ENCODE results near the gene G6PD.

Gene G6PD

DNA sequence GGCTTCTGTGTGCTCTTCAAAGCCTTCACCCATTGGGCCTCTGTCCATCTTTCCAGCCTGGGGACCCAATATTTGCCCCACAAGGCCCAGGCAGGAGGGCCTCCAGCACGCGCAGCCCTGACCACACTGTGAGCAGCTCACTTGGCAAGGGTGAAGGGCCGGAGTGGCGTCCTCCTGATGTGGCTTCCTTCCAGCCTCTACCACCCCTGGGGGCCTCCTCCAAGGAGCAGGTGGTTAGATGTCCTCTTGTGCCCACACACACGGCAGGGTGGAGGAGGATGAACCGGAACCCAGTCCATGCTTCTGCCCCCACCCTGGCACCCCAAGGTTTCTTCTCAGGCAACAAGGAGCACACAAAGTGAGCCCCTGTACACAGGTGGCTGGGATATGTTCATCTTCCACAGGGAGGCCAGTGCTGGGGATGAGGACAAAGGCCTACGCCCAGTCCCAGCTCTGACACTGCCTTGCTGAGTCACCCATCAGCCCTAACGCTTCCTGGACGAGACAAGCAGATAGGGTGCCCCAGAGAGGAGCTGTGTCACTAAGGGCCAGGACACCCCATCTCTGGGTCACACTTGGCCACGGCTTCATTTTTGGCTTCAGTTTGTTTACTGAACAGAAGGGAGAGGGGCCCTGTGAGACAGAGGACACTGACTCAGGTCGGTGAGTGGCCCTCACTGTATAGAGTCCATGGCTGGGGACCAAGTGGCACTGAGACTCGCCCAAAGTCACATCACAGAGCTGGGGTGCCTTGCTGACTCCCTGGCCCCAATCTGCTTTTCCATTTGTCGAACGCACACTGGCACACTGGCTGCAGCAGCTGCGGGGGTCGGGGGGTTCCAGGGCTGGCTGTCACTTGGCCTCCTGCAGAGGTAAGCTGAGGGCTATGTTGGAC lies 62.1 kb downstream of the G6PD start:
- no peak for ATAC-seq
- TF ChIP-seq, protein P1, sequence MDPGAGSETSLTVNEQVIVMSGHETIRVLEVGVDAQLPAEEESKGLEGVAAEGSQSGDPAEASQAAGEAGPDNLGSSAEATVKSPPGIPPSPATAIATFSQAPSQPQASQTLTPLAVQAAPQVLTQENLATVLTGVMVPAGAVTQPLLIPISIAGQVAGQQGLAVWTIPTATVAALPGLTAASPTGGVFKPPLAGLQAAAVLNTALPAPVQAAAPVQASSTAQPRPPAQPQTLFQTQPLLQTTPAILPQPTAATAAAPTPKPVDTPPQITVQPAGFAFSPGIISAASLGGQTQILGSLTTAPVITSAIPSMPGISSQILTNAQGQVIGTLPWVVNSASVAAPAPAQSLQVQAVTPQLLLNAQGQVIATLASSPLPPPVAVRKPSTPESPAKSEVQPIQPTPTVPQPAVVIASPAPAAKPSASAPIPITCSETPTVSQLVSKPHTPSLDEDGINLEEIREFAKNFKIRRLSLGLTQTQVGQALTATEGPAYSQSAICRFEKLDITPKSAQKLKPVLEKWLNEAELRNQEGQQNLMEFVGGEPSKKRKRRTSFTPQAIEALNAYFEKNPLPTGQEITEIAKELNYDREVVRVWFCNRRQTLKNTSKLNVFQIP (CRISPR knock-in tag; IDR thresholded peaks at IDR 0.05; ENCODE audit: borderline replicate concordance, low read depth) = no peak
- no peak for TF ChIP-seq ZNF565 (CRISPR knock-in tag; conservative IDR thresholded peaks at IDR 0.05; ENCODE audit: low read depth)

DNA sequence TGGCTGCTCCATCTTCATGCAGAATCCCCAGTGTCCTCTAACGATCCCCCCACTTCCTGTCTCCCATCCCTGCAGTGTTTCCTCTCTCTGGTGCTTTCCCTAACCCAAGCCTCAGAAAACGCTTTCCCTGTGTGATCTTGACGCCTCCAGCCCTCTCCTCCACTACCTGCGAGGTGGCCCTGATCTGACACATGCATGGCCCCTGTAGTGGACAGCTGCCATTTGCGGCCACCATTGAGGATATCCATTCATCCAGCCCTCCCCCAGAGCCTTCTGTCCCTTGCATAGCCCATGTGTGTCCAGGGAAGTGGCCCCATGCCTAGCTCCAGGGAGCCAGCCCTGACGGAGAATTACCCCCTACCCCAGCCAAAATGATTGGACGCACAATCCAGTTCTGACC lies 63.3 kb downstream of the G6PD start:
- TF ChIP-seq PPARA (CRISPR knock-in tag; IDR thresholded peaks at IDR 0.05; ENCODE audit: borderline replicate concordance) = no peak
- no peak for TF ChIP-seq RARB (CRISPR knock-in tag; IDR thresholded peaks at IDR 0.05)
- no peak for TF ChIP-seq ISL1 (CRISPR knock-in tag; IDR thresholded peaks at IDR 0.05)
- TF ChIP-seq GLIS3 (CRISPR knock-in tag; IDR thresholded peaks at IDR 0.05) = no peak
- TF ChIP-seq ZFP3 (CRISPR knock-in tag; IDR thresholded peaks at IDR 0.05) = no peak
- TF ChIP-seq TCF4 (CRISPR knock-in tag; IDR thresholded peaks at IDR 0.05; ENCODE audit: borderline replicate concordance) = no peak
- no peak for TF ChIP-seq ZC3H10 (CRISPR knock-in tag; IDR thresholded peaks at IDR 0.05)
- no peak for TF ChIP-seq ARNTL (CRISPR knock-in tag; IDR thresholded peaks at IDR 0.05; ENCODE audit: borderline replicate concordance, low read depth)
- TF ChIP-seq ZFP30 (CRISPR knock-in tag; IDR thresholded peaks at IDR 0.05) = no peak
- TF ChIP-seq, protein P2, sequence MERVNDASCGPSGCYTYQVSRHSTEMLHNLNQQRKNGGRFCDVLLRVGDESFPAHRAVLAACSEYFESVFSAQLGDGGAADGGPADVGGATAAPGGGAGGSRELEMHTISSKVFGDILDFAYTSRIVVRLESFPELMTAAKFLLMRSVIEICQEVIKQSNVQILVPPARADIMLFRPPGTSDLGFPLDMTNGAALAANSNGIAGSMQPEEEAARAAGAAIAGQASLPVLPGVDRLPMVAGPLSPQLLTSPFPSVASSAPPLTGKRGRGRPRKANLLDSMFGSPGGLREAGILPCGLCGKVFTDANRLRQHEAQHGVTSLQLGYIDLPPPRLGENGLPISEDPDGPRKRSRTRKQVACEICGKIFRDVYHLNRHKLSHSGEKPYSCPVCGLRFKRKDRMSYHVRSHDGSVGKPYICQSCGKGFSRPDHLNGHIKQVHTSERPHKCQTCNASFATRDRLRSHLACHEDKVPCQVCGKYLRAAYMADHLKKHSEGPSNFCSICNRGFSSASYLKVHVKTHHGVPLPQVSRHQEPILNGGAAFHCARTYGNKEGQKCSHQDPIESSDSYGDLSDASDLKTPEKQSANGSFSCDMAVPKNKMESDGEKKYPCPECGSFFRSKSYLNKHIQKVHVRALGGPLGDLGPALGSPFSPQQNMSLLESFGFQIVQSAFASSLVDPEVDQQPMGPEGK (CRISPR knock-in tag; IDR thresholded peaks at IDR 0.05; ENCODE audit: borderline replicate concordance) = no peak
- TF ChIP-seq, protein P1 (CRISPR knock-in tag; IDR thresholded peaks at IDR 0.05; ENCODE audit: borderline replicate concordance, low read depth) = no peak
- no peak for ATAC-seq

DNA sequence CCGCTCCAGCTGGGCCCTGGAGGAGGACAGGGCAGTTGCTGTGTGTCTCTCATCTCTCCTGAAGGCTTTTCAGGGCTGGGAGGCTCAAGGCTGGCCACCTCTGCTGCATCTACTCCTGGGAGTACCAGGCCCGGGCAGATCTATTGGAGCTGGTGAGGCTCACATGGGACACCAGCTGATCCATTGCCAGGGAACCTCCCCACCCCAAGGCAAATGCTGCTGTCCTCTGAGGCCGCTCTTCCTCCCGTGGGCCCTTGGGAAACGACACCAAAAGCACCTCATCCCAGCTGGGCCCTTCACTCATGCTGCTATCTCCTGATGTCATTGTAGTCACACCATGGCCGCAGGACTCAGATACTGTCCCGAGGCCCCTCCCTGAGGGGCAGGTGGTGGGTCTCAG lies 63.9 kb downstream of the G6PD start:
- TF ChIP-seq, protein P3, sequence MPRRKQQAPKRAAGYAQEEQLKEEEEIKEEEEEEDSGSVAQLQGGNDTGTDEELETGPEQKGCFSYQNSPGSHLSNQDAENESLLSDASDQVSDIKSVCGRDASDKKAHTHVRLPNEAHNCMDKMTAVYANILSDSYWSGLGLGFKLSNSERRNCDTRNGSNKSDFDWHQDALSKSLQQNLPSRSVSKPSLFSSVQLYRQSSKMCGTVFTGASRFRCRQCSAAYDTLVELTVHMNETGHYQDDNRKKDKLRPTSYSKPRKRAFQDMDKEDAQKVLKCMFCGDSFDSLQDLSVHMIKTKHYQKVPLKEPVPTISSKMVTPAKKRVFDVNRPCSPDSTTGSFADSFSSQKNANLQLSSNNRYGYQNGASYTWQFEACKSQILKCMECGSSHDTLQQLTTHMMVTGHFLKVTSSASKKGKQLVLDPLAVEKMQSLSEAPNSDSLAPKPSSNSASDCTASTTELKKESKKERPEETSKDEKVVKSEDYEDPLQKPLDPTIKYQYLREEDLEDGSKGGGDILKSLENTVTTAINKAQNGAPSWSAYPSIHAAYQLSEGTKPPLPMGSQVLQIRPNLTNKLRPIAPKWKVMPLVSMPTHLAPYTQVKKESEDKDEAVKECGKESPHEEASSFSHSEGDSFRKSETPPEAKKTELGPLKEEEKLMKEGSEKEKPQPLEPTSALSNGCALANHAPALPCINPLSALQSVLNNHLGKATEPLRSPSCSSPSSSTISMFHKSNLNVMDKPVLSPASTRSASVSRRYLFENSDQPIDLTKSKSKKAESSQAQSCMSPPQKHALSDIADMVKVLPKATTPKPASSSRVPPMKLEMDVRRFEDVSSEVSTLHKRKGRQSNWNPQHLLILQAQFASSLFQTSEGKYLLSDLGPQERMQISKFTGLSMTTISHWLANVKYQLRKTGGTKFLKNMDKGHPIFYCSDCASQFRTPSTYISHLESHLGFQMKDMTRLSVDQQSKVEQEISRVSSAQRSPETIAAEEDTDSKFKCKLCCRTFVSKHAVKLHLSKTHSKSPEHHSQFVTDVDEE (CRISPR knock-in tag; IDR thresholded peaks at IDR 0.05) = no peak
- no peak for TF ChIP-seq TCF4 (CRISPR knock-in tag; IDR thresholded peaks at IDR 0.05; ENCODE audit: borderline replicate concordance)
- no peak for TF ChIP-seq OSR1 (CRISPR knock-in tag; IDR thresholded peaks at IDR 0.05)
- TF ChIP-seq RARB (CRISPR knock-in tag; IDR thresholded peaks at IDR 0.05) = no peak
- no peak for TF ChIP-seq ZC3H10 (CRISPR knock-in tag; IDR thresholded peaks at IDR 0.05)
- TF ChIP-seq ZNF70 (CRISPR knock-in tag; IDR thresholded peaks at IDR 0.05) = no peak
- no peak for TF ChIP-seq ESRRG (CRISPR knock-in tag; IDR thresholded peaks at IDR 0.05)
- TF ChIP-seq TOX (CRISPR knock-in tag; IDR thresholded peaks at IDR 0.05; ENCODE audit: borderline replicate concordance) = no peak
- no peak for TF ChIP-seq PPARA (CRISPR knock-in tag; IDR thresholded peaks at IDR 0.05; ENCODE audit: borderline replicate concordance)
- TF ChIP-seq ZFP30 (CRISPR knock-in tag; IDR thresholded peaks at IDR 0.05) = no peak
- ATAC-seq = no peak

DNA sequence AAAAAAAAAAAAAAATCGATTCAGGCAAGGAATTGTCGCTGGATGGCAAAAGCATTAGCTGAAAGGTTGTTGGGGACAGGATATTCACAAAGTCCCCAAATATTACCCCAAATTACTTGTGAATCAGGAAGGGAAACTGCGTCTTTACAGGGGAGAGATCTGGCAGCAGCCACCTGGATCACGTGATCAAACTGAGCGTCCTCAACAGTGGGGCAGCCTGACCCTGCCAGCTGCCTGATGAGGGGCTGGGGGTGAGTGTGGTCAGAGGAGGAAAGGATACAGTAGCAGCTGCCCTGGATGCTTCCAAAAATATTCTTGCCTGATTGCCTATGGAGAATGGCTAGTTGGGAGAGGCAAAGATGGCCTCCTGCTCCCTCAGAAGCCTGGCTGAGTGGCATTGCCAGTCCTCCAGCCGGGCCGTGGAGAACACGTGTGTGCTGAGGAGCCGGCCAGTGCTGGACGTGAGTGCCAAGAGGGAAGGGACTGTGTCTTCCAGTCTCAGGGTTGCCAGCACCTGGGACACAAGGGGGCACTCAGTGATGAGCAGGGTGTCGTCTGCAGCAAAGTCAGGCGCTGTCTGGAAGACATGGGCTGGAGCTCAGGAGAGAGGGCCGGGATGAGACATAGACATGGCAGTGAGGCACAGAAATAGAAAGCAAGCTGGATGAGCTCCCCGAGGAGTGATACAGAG lies 64.6 kb downstream of the G6PD start:
- ATAC-seq = no peak
- TF ChIP-seq GLIS3 (CRISPR knock-in tag; IDR thresholded peaks at IDR 0.05) = no peak
- TF ChIP-seq, protein P4, sequence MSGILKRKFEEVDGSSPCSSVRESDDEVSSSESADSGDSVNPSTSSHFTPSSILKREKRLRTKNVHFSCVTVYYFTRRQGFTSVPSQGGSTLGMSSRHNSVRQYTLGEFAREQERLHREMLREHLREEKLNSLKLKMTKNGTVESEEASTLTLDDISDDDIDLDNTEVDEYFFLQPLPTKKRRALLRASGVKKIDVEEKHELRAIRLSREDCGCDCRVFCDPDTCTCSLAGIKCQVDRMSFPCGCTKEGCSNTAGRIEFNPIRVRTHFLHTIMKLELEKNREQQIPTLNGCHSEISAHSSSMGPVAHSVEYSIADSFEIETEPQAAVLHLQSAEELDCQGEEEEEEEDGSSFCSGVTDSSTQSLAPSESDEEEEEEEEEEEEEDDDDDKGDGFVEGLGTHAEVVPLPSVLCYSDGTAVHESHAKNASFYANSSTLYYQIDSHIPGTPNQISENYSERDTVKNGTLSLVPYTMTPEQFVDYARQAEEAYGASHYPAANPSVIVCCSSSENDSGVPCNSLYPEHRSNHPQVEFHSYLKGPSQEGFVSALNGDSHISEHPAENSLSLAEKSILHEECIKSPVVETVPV (CRISPR knock-in tag; IDR thresholded peaks at IDR 0.05) = no peak
- TF ChIP-seq PPARA (CRISPR knock-in tag; IDR thresholded peaks at IDR 0.05; ENCODE audit: borderline replicate concordance) = no peak
- TF ChIP-seq, protein P2 (CRISPR knock-in tag; IDR thresholded peaks at IDR 0.05; ENCODE audit: borderline replicate concordance) = no peak
- no peak for TF ChIP-seq ZFP3 (CRISPR knock-in tag; IDR thresholded peaks at IDR 0.05)
- no peak for TF ChIP-seq OSR1 (CRISPR knock-in tag; IDR thresholded peaks at IDR 0.05)

Data from SK-N-SH treated with all-trans-retinoic acid at 6 μM for 48 hours (cell line).